Activated CD4-positive, alpha-beta T cell treated with anti-CD3 and anti-CD28 coated beads, Interleukin-2, Interleukin-6, amounts not matched to agents 100 ng/mL and 50 ng/mL, durations not matched to agents 16 hours and 8 hours (primary cell): ENCODE results near the gene SLX1A.
A peak's percentile ranks its signal among the peaks of the same experiment; 100 is the strongest.
"Not testable (repeated sequence)": the region's sequence is repeated elsewhere in the genome, so short reads cannot be mapped to it uniquely, and the experiment has no call there.

Experiments
- DNase-seq: peaks from one replicate; pipeline ENCODE4 v3.0.0-alpha.2; 2020

SLX1A gene

GRCh38 chr16:30184891-30185682 is 8.6 kb upstream of the SLX1A start:
- DNase-seq = peak; percentile 65

DNA sequence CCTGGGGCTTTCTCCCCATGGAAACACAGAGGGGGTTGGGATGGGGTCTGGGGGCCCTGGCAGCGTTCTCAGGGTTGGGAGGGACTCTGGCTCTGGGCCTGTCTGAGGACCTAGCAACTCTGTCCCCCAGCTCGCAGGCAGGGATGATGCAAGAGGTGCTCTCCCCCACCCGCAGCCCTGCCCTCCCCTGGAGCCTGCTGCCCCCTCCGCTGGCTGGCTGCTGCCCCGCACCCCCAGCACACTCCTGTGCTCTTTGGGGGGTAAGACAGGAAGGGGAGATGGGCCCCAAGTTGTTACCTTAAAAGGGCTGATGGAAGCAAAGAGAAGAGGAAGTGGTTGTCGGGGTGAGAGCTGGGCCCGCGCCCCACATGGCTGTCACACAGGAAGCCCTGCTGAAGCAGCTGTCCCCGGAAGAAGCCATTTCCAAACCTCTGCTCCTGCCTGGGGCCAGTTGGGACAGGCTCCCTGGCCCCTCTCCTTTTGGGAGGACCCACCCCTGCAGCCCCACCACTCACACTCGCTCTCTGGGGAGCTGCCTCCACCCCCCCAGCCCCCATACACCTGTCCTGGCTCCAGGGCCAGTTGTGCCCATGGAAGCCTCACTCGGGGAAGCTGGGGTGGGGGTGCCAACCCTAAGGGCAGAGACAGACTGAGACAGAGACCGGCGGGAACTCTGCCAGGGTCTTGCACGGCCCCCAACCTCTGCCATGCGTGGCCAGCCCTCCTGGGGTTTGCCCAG is 7.8 kb upstream of the SLX1A start:
- peak; percentile 96 for DNase-seq

DNA sequence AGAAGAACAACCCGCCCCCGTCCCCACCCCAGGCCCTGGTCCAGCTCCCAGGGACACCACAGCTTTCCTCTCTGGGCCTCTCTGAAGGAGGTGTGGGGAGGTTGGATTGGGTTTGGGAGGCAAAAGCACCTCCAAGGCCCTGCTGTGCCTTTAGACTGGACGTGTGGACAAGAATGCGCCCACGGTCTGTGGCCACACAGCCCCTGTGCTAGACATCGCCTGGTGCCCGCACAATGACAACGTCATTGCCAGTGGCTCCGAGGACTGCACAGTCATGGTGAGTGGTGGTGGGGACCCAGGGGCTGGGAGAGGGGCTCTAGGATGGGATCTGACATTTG is 7.3 kb upstream of the SLX1A start:
- DNase-seq = no peak

DNA sequence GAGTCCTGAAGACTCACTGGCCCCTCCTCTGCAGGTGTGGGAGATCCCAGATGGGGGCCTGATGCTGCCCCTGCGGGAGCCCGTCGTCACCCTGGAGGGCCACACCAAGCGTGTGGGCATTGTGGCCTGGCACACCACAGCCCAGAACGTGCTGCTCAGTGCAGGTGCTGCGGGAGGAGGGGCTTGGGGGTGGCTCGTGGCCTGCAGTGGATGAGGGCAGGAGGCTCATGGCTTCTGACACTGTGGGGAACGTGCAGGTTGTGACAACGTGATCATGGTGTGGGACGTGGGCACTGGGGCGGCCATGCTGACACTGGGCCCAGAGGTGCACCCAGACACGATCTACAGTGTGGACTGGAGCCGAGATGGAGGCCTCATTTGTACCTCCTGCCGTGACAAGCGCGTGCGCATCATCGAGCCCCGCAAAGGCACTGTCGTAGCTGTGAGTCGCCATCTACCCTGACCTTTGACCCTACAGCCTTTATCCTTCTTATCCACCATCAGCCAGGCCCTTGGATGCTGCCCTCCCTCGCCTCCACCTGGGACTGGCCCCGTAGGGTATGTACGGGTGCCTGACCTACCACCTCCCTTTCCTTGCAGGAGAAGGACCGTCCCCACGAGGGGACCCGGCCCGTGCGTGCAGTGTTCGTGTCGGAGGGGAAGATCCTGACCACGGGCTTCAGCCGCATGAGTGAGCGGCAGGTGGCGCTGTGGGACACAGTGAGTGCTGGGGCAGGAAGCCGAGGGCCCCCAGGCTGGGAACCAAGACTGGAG is 6.7 kb upstream of the SLX1A start:
- DNase-seq = peak; percentile 92

DNA sequence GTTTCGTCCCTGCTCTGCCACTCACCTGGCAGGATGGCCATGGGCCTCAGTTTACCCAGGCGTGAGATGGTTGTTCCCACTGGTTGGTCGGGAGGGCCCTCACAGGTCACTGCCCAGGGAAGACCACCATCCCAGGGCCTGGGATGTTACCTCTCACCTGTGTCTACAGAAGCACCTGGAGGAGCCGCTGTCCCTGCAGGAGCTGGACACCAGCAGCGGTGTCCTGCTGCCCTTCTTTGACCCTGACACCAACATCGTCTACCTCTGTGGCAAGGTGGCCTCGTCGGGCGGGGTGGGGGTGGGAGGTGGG is 6.2 kb upstream of the SLX1A start:
- no peak for DNase-seq

- DNase-seq = peak; percentile 16
These were observed 5.6 kb upstream of the SLX1A start for GRCh38 chr16:30187971-30188561.

DNA sequence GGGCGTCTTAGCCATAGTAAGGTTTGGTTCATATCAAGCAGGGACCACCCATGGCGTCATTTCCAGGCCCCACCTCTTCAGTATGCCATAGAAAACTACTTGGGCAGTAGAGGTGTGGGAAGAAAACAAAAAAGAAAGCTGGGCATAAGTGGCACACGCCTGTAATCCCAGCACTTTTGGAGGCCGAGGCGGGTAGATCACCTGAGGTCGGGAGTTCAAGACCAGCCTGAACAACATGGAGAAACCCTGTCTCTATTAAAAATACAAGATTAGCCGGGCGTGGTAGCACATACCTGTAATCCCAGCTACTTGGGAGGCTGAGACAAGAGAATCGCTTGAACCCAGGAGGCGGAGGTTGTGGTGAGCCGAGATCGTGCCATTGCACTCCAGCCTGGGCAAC is 2.5 kb upstream of the SLX1A start:
- not testable (repeated sequence) for DNase-seq

DNA sequence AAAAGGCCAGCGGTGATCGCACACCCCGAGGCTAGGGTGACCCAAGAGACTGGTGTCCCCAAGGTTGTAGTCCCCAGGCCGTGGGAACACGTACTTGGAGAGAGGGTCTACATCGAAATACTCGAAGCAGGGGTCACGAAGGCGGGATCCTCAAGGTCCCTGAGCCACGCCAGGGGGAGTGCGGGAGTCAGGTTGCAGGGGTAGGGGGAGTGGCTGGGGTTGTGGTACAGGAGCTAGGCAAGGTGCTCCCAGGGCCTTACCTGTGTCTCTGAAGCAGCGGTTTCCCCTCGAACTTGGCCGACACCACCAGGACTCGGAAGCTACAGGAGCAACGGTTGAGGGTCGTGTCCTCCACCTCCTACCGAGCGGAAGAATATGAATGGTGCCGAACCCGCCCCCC is 577 bp upstream of the SLX1A start:
- not testable (repeated sequence) for DNase-seq

DNA sequence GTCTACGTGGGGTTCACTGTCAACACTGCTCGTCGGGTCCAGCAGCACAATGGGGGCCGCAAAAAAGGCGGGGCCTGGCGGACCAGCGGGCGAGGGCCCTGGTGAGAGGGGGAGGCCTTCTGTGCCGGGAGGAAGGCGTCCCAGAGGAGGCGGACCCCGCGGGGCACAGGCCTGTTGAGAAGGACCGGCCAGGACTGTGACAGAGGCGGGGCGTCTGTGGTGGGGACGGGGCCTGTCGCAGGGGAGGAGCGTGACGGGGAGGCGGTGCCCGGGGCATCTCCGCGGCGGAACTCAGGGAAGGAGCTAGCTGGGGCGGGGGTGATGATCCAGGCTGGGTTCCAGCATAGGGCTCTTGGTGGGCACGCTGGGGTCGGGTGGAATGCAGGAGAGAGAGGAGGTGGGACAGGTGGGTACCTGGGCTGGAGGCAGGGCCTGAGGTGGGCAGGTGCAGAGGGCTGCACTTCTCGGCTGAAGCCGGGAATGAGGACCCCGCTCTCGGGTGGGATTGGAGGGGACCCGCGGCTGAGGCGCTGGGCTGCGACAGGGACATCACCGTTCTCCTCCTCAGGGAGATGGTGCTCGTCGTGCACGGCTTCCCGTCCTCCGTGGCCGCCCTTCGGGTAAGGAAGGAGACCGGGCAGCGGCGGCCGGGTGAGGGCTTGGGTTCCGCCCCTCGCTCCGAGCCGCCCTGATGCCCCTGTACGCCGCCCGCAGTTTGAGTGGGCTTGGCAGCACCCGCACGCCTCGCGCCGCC is 674 bp downstream of the SLX1A start:
- not testable (repeated sequence) for DNase-seq

GRCh38 chr16:30197001-30197400 is 3.3 kb downstream of the SLX1A start:
- not testable (repeated sequence) for DNase-seq

- not testable (repeated sequence) for DNase-seq
These were observed 5.4 kb downstream of the SLX1A start, which contains the start of gene SULT1A3 for GRCh38 chr16:30199049-30199448. Gene SULT1A3 (plus strand): TSS chr16:30199255. CDS start chr16:30200729, 1,474 bp downstream.

- DNase-seq = not testable (repeated sequence)
These were observed 6.1 kb downstream of the SLX1A start for GRCh38 chr16:30199608-30200343.

GRCh38 chr16:30205541-30206236 is 12.0 kb downstream of the SLX1A start:
- DNase-seq = not testable (repeated sequence)

DNA sequence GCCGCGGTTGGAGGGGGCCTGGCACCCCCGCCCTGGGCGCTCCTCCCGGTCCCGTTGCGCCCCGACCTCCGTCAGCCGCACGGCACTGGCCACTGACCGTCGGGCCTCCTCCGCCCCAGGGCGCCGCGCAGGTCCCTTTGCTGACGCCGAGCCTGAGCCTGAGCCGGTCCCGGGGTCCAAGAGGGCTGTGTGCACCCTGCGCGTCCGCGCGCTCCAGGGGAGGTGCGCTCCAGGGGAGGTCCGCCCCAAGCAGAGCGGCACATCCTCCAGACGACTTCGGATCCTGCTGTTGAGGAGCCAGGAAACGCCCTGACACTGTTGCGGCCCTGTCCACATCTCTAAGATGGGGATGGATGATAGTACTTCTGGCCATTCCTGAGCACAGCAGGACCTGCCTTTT is 12.6 kb downstream of the SLX1A start:
- not testable (repeated sequence) for DNase-seq

GRCh38 chr16:30207063-30207704 is 13.5 kb downstream of the SLX1A start:
- DNase-seq = not testable (repeated sequence)

- peak; percentile 33 for DNase-seq
These were observed 15.4 kb downstream of the SLX1A start for GRCh38 chr16:30209032-30209431.

DNA sequence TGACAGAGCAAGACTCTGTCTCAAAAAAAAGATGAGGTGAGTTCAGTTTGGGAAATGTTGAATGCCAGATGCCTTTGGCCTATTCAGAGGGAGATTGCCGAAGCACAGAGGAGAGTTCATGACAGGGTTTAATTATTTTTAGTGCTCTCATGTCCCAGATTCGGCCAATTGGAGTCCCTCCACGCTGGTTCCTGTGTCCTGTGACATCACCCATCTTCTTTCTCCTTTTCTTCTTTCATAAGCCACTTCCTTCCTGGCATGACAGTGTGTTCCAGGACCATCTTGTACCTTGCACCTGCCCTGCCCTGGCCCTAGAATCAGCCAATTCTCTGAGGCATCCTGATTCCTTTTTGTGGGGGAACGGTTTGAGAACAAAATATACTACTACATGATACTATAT is 17.7 kb downstream of the SLX1A start:
- DNase-seq = not testable (repeated sequence)

GRCh38 chr16:30217082-30217481 is 23.4 kb downstream of the SLX1A start:
- not testable (repeated sequence) for DNase-seq
